GM12891 (cell line): ENCODE data around the gene TPCN2.

Source experiments
- DNase-seq: peaks from one replicate; pipeline ENCODE4 v3.0.0; 2011; ENCODE audit warnings: low spot score; ENCODE audit not compliant: insufficient read length
- FAIRE-seq: peaks from 2 replicates; lab custom pipeline; 2011; peaks lifted over from hg19 to GRCh38; lab: Jason Lieb, UNC
- PAX5 ChIP-seq: IDR thresholded peaks from 2 replicates; pipeline ENCODE4 v1.6.1; 2011; ENCODE audit warnings: low read length, moderate library complexity, mild to moderate bottlenecking; ENCODE audit not compliant: insufficient read depth, severe bottlenecking
- POLR2A ChIP-seq: IDR thresholded peaks from 2 replicates; pipeline ENCODE4 v1.6.1; 2011; ENCODE audit warnings: low read depth, low read length, control low read depth
- POLR2AphosphoS5 ChIP-seq: IDR thresholded peaks from 2 replicates; pipeline ENCODE4 v1.6.1; 2011; ENCODE audit warnings: low read depth, low read length, control low read depth
- POU2F2 ChIP-seq: IDR thresholded peaks from 2 replicates; pipeline ENCODE4 v1.6.1; 2011; ENCODE audit warnings: low read depth, mild to moderate bottlenecking, control low read depth, low read length, moderate library complexity
- SPI1 ChIP-seq: IDR thresholded peaks from 2 replicates; pipeline ENCODE4 v1.6.1; 2011; ENCODE audit warnings: low read depth, low read length, control low read depth
- TAF1 ChIP-seq: IDR thresholded peaks from 2 replicates; pipeline ENCODE4 v1.6.1; 2011; ENCODE audit warnings: low read depth, low read length, control low read depth

Gene TPCN2

GRCh38 chr11:69170704-69171103 lies 122.0 kb downstream of the TPCN2 start:
- TF ChIP-seq POLR2A, result no peak
- TF ChIP-seq PAX5, result no peak
- TF ChIP-seq POU2F2, result no peak
- no peak for TF ChIP-seq SPI1
- no peak for TF ChIP-seq TAF1
- no peak for TF ChIP-seq POLR2AphosphoS5
- FAIRE-seq (no peak), DNase-seq (no peak)

- FAIRE-seq, result peak; percentile 20
These were observed 122.9 kb downstream of the TPCN2 start for GRCh38 chr11:69171476-69172240.

GRCh38 chr11:69172674-69173073 lies 123.9 kb downstream of the TPCN2 start:
- peak; percentile 62 for FAIRE-seq
- no peak for TF ChIP-seq POU2F2
- TF ChIP-seq POLR2A, result no peak
- no peak for TF ChIP-seq TAF1
- TF ChIP-seq POLR2AphosphoS5, result no peak
- no peak for TF ChIP-seq PAX5
- no peak for TF ChIP-seq SPI1
- no peak for DNase-seq

More at GRCh38 chr11:69171476-69172240, 122.9 kb downstream of the TPCN2 start:
- TF ChIP-seq TAF1, result no peak
- no peak for TF ChIP-seq POLR2AphosphoS5
- TF ChIP-seq SPI1, result no peak
- TF ChIP-seq PAX5, result no peak
- no peak for TF ChIP-seq POU2F2
- no peak for TF ChIP-seq POLR2A
- no peak for DNase-seq

GRCh38 chr11:69173331-69173730 lies 124.6 kb downstream of the TPCN2 start:
- FAIRE-seq, result no peak
- TF ChIP-seq TAF1 (no peak), POLR2A (no peak), SPI1 (no peak), PAX5 (no peak), POU2F2 (no peak)
- DNase-seq, result no peak

- no peak for TF ChIP-seq POLR2A
- TF ChIP-seq SPI1, result no peak
- no peak for TF ChIP-seq POU2F2
- no peak for TF ChIP-seq PAX5
- TF ChIP-seq POLR2AphosphoS5, result no peak
- no peak for TF ChIP-seq TAF1
- no peak for DNase-seq
- FAIRE-seq, result no peak
These were observed 125.3 kb downstream of the TPCN2 start for GRCh38 chr11:69173925-69174581.

GRCh38 chr11:69174841-69175240 lies 126.1 kb downstream of the TPCN2 start:
- DNase-seq, result no peak
- FAIRE-seq, result no peak
- TF ChIP-seq TAF1, result no peak
- no peak for TF ChIP-seq POLR2AphosphoS5
- no peak for TF ChIP-seq POLR2A
- TF ChIP-seq SPI1, result no peak
- TF ChIP-seq PAX5, result no peak
- TF ChIP-seq POU2F2, result no peak

GRCh38 chr11:69178819-69179482 lies 130.2 kb downstream of the TPCN2 start:
- no peak for FAIRE-seq
- no peak for DNase-seq

GRCh38 chr11:69180226-69180625 lies 131.5 kb downstream of the TPCN2 start:
- TF ChIP-seq TAF1 (no peak), POU2F2 (no peak), POLR2A (no peak), SPI1 (no peak), POLR2AphosphoS5 (no peak), PAX5 (no peak)
- DNase-seq, result no peak
- FAIRE-seq, result no peak

More at GRCh38 chr11:69178819-69179482, 130.2 kb downstream of the TPCN2 start:
- TF ChIP-seq PAX5 (no peak), TAF1 (no peak), POLR2A (no peak), POU2F2 (no peak), SPI1 (no peak), POLR2AphosphoS5 (no peak)

GRCh38 chr11:69180726-69181125 lies 132.0 kb downstream of the TPCN2 start:
- FAIRE-seq, result no peak
- DNase-seq, result no peak
- TF ChIP-seq POU2F2 (no peak), TAF1 (no peak), SPI1 (no peak), POLR2A (no peak), POLR2AphosphoS5 (no peak), PAX5 (no peak)
